Measurements from ENCODE around the gene TRAPPC5.

Gene TRAPPC5

GRCh38 chr19:7731615-7732014 is 51.0 kb downstream of the TRAPPC5 start:
- Histone ChIP-seq H3K9ac (ENCODE audit: low read length) (no peak overlapping the region), H3K9me2 (replicated peaks; ENCODE audit: insufficient read depth, low read length) (no peaks in the 10 kb centered on the region), H3K4me3 (ENCODE audit: low read length) (no peak overlapping the region), H3K27ac (ENCODE audit: low read length) (no peak overlapping the region), H3K9me3 (replicated peaks; ENCODE audit: insufficient read depth, low read length) (no peaks in the 10 kb centered on the region), H3K36me3 (replicated peaks; ENCODE audit: insufficient read depth, low read length) (no peaks in the 10 kb centered on the region), H3K4me2 (ENCODE audit: low read depth, low read length) (no peak overlapping the region), H3K4me1 (ENCODE audit: low read length) (no peaks in the 10 kb centered on the region), H3F3A (ENCODE audit: insufficient read depth, low read length) (no peaks in the 10 kb centered on the region), H3K79me2 (ENCODE audit: low read length) (no peaks in the 10 kb centered on the region), H3K27me3 (replicated peaks; ENCODE audit: insufficient read depth, low read length) (peaks cover 90% of the 10 kb centered on the region), H4K20me1 (ENCODE audit: insufficient read depth, low read length) (no peaks in the 10 kb centered on the region), H2AFZ (ENCODE audit: low read length) (no peak overlapping the region)
- DNase-seq = no peak
- TF ChIP-seq EZH2 (optimal IDR thresholded peaks at IDR 0.05; ENCODE audit: low read depth, low read length) = no peak
- TF ChIP-seq, protein P1, sequence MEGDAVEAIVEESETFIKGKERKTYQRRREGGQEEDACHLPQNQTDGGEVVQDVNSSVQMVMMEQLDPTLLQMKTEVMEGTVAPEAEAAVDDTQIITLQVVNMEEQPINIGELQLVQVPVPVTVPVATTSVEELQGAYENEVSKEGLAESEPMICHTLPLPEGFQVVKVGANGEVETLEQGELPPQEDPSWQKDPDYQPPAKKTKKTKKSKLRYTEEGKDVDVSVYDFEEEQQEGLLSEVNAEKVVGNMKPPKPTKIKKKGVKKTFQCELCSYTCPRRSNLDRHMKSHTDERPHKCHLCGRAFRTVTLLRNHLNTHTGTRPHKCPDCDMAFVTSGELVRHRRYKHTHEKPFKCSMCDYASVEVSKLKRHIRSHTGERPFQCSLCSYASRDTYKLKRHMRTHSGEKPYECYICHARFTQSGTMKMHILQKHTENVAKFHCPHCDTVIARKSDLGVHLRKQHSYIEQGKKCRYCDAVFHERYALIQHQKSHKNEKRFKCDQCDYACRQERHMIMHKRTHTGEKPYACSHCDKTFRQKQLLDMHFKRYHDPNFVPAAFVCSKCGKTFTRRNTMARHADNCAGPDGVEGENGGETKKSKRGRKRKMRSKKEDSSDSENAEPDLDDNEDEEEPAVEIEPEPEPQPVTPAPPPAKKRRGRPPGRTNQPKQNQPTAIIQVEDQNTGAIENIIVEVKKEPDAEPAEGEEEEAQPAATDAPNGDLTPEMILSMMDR (IDR thresholded peaks at IDR 0.05; ENCODE audit: low read length) = no peak

DNA sequence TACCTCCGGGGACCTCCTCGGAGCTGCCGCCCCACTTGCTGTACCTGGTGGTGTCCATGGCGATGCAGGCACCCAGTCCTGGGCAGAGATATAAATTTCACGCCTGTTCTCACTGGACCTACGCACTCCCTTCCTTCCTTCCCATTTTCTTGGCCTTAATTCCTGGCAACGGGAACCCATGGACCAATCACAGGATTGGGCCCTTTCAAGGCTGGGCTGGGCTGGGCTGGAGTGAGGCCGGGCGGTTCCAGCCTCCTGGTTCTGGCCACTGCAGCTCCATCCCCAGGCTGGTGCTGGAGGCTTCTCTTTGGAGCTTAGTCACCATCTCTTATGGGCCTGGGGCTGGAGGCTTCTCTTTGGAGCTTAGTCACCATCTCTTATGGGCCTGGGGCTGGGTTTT is 51.4 kb downstream of the TRAPPC5 start, which contains the start of gene CLEC4G:
Gene CLEC4G (minus strand): TSS at position 66 of the 400 bp plus-strand sequence. CDS start 8 bp downstream, at position 58.
- Histone ChIP-seq H3K9me2 (replicated peaks; ENCODE audit: insufficient read depth, low read length) (no peaks in the 10 kb centered on the region), H3K27me3 (replicated peaks; ENCODE audit: insufficient read depth, low read length) (peaks cover 90% of the 10 kb centered on the region), H3K9ac (ENCODE audit: low read length) (no peak within 1 kb of the TSS), H3K4me3 (ENCODE audit: low read length) (no peak within 1 kb of the TSS), H3K4me1 (ENCODE audit: low read length) (no peaks in the 10 kb centered on the region), H3K4me2 (ENCODE audit: low read depth, low read length) (no peak within 1 kb of the TSS), H3K9me3 (replicated peaks; ENCODE audit: insufficient read depth, low read length) (no peaks in the 10 kb centered on the region), H3F3A (ENCODE audit: insufficient read depth, low read length) (no peaks in the 10 kb centered on the region), H3K79me2 (ENCODE audit: low read length) (no peaks in the 10 kb centered on the region), H2AFZ (ENCODE audit: low read length) (no peak within 1 kb of the TSS), H4K20me1 (ENCODE audit: insufficient read depth, low read length) (no peaks in the 10 kb centered on the region), H3K36me3 (replicated peaks; ENCODE audit: insufficient read depth, low read length) (no peaks in the 10 kb centered on the region), H3K27ac (ENCODE audit: low read length) (no peak within 1 kb of the TSS)
- DNase-seq = no peak
- TF ChIP-seq, protein P1 (IDR thresholded peaks at IDR 0.05; ENCODE audit: low read length) = no peak
- no peak for TF ChIP-seq EZH2phosphoT487 (IDR thresholded peaks at IDR 0.05; ENCODE audit: low read length)

- Histone ChIP-seq H3K36me3 (replicated peaks; ENCODE audit: insufficient read depth, low read length) (no peaks in the 10 kb centered on the region), H3K4me1 (ENCODE audit: low read length) (no peaks in the 10 kb centered on the region), H3K4me3 (ENCODE audit: low read length) (no peak overlapping the region), H3K9me3 (replicated peaks; ENCODE audit: insufficient read depth, low read length) (no peaks in the 10 kb centered on the region), H3K79me2 (ENCODE audit: low read length) (no peaks in the 10 kb centered on the region), H4K20me1 (ENCODE audit: insufficient read depth, low read length) (no peaks in the 10 kb centered on the region), H3K27ac (ENCODE audit: low read length) (no peak overlapping the region), H3F3A (ENCODE audit: insufficient read depth, low read length) (no peaks in the 10 kb centered on the region), H3K9ac (ENCODE audit: low read length) (no peak overlapping the region), H3K27me3 (replicated peaks; ENCODE audit: insufficient read depth, low read length) (peaks cover 90% of the 10 kb centered on the region), H3K4me2 (ENCODE audit: low read depth, low read length) (no peak overlapping the region), H2AFZ (ENCODE audit: low read length) (no peak overlapping the region), H3K9me2 (replicated peaks; ENCODE audit: insufficient read depth, low read length) (no peaks in the 10 kb centered on the region)
- no peak for TF ChIP-seq EZH2 (optimal IDR thresholded peaks at IDR 0.05; ENCODE audit: low read depth, low read length)
- TF ChIP-seq EZH2phosphoT487 (IDR thresholded peaks at IDR 0.05; ENCODE audit: low read length) = no peak
- TF ChIP-seq, protein P1 (IDR thresholded peaks at IDR 0.05; ENCODE audit: low read length) = no peak
- DNase-seq = no peak
These were observed 52.7 kb downstream of the TRAPPC5 start for GRCh38 chr19:7733376-7733775.
